Stomach smooth muscle (tissue), 2 donors: ENCODE results near the gene BEGAIN.
"Not testable (repeated sequence)": the region's sequence is repeated elsewhere in the genome, so short reads cannot be mapped to it uniquely, and the experiment has no call there.

Experiments used
- H3K27ac ChIP-seq: one replicate; pipeline ENCODE4 v1.7.0; 2013; ENCODE audit warnings: mild to moderate bottlenecking, low read length, inconsistent platforms
- H3K27me3 ChIP-seq, 2 donors: one replicate each; pipeline ENCODE4 v1.7.0; 2013; ENCODE audit warnings: low read length in 2 of 2; ENCODE audit not compliant: insufficient read depth in 2 of 2, control insufficient read depth in 1 of 2
- H3K36me3 ChIP-seq, 2 donors: one replicate each; pipeline ENCODE4 v1.7.0; 2013; ENCODE audit warnings: low read length in 2 of 2; ENCODE audit not compliant: control insufficient read depth in 2 of 2, insufficient read depth in 2 of 2
- H3K4me1 ChIP-seq: one replicate; pipeline ENCODE4 v1.7.0; 2013; ENCODE audit warnings: low read length; ENCODE audit not compliant: control insufficient read depth, insufficient read depth
- H3K4me3 ChIP-seq, 2 donors: one replicate each; pipeline ENCODE4 v1.7.0; 2013; ENCODE audit warnings: low read length in 2 of 2
- H3K9ac ChIP-seq, 2 donors: one replicate each; pipeline ENCODE4 v1.7.0; 2013; ENCODE audit warnings: low read length in 2 of 2, mild to moderate bottlenecking in 1 of 2
- H3K9me3 ChIP-seq, 2 donors: one replicate each; pipeline ENCODE4 v1.7.0; 2013; ENCODE audit warnings: low read length in 2 of 2; ENCODE audit not compliant: control insufficient read depth in 2 of 2
- donor health status: healthy.
- donor health status: Pancreatic carcinoma.

Gene BEGAIN

DNA sequence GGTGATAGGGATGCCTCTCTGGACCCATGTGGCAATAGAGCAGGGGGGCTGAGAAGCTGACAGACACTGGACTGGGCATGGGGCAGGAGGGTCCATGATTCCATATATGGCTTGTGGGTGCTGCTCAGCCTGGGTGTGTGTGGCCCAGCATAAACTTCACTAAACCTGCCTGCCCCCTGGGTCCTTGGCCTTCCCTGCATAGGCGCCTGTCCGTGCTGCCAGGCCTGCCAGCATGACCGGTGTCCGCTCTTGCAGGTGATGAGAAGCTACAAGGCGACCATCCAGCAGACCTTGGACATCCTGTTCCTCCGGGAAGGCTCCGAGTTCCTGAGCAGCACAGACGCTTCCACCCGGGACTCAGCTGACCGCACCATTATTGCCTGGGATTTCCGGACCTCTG, 61.6 kb downstream of the BEGAIN start:
- H3K36me3 ChIP-seq, result peaks cover 10 to 20% of the 10 kb centered on the region in 2 donors

GRCh38 chr14:100524933-100525243, 62.3 kb downstream of the BEGAIN start:
- H3K27me3 ChIP-seq, result no peaks in the 10 kb centered on the region
- H3K27ac ChIP-seq, result no peak overlapping the region
- H3K4me1 ChIP-seq, result no peaks in the 10 kb centered on the region
- H3K9ac ChIP-seq, result no peak overlapping the region
- no peak overlapping the region for H3K4me3 ChIP-seq
- H3K36me3 ChIP-seq, result peaks cover 10 to 16% of the 10 kb centered on the region in 2 donors
- H3K9me3 ChIP-seq, result no peaks in the 10 kb centered on the region

More for the DNA sequence above, 61.6 kb downstream of the BEGAIN start:
- Histone ChIP-seq H3K4me1 (no peaks in the 10 kb centered on the region), H3K27me3 (no peaks in the 10 kb centered on the region), H3K9ac (no peak overlapping the region), H3K9me3 (no peaks in the 10 kb centered on the region), H3K4me3 (no peak overlapping the region), H3K27ac (no peak overlapping the region)

DNA sequence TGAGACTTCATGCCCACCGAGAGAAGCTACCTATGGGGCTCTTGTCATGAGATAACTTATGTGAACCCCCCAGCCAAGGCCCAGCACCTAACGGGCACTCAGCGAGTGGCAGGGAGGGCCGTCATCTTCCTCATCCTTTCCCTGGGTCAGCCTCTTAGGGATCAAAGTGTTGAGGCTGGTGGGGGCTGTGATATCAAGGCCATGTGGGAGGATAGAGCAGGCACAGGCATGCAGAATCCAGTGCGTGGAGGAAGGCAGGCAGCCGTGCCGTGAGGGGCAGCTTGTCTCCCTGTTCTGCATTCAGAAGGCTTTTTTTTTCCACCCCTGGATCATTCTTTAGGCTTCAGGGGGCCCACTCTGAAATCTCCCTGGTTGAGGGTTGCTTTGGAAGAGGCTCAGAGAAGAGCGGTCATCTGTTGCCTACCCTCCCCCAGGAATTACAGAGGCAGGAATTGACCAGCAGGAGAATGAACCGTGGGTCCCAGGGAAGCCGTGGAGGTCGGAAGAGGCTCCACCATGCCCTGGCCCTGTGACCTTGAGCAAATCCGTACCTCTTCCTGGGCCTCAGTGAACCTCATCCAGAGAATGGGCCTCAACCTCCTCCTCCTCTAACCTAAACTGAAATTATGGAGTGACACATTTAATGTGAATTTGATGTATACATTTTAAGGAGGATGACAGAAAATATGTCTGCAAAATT, 62.8 kb downstream of the BEGAIN start:
- no peaks in the 10 kb centered on the region for H3K27me3 ChIP-seq
- H3K9ac ChIP-seq, result no peak overlapping the region
- H3K27ac ChIP-seq, result no peak overlapping the region
- no peak overlapping the region for H3K4me3 ChIP-seq
- H3K9me3 ChIP-seq, result no peaks in the 10 kb centered on the region
- no peaks in the 10 kb centered on the region for H3K4me1 ChIP-seq
- peaks cover 10 to 14% of the 10 kb centered on the region in 2 donors for H3K36me3 ChIP-seq

- Histone ChIP-seq H3K36me3 (peaks cover 10 to 12% of the 10 kb centered on the region in 2 donors), H3K4me3 (no peak overlapping the region)
These were observed 63.4 kb downstream of the BEGAIN start for GRCh38 chr14:100523843-100524169.

GRCh38 chr14:100523131-100523842, 63.9 kb downstream of the BEGAIN start:
- no peaks in the 10 kb centered on the region for H3K27me3 ChIP-seq
- H3K27ac ChIP-seq, result no peak overlapping the region
- H3K4me1 ChIP-seq, result no peaks in the 10 kb centered on the region
- no peaks in the 10 kb centered on the region for H3K9me3 ChIP-seq
- no peak overlapping the region for H3K4me3 ChIP-seq
- peaks cover 10 to 12% of the 10 kb centered on the region in 2 donors for H3K36me3 ChIP-seq
- no peak overlapping the region for H3K9ac ChIP-seq

More at GRCh38 chr14:100523843-100524169, 63.4 kb downstream of the BEGAIN start:
- Histone ChIP-seq H3K27me3 (no peaks in the 10 kb centered on the region), H3K4me1 (no peaks in the 10 kb centered on the region), H3K9me3 (no peaks in the 10 kb centered on the region), H3K27ac (no peak overlapping the region), H3K9ac (no peak overlapping the region)

- Histone ChIP-seq H3K27me3 (no peaks in the 10 kb centered on the region), H3K27ac (no peak overlapping the region), H3K9me3 (no peaks in the 10 kb centered on the region), H3K9ac (no peak overlapping the region), H3K4me1 (no peaks in the 10 kb centered on the region), H3K36me3 (peaks cover 10 to 12% of the 10 kb centered on the region in 2 donors), H3K4me3 (no peak overlapping the region)
These were observed 64.6 kb downstream of the BEGAIN start for GRCh38 chr14:100522616-100523099.

DNA sequence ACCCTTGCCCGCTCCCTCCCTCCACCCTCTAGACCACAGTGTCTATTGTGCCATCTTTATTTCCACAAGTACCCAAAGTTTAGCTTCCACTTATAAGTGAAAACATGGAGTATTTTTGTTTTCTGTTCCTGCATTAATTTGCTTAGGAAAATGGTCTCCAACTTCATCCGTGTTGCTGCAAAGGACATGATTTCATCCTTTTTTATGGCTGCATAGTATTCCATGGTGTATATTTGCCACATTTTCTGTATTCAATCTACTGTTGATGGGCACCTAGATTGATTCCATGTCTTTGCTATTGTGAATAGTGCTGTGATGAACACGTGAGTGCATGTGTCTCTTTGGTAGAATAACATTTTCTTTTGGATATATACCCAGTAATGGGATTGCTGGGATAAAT, 81.2 kb downstream of the BEGAIN start:
- H3K4me1 ChIP-seq, result not testable (repeated sequence)

DNA sequence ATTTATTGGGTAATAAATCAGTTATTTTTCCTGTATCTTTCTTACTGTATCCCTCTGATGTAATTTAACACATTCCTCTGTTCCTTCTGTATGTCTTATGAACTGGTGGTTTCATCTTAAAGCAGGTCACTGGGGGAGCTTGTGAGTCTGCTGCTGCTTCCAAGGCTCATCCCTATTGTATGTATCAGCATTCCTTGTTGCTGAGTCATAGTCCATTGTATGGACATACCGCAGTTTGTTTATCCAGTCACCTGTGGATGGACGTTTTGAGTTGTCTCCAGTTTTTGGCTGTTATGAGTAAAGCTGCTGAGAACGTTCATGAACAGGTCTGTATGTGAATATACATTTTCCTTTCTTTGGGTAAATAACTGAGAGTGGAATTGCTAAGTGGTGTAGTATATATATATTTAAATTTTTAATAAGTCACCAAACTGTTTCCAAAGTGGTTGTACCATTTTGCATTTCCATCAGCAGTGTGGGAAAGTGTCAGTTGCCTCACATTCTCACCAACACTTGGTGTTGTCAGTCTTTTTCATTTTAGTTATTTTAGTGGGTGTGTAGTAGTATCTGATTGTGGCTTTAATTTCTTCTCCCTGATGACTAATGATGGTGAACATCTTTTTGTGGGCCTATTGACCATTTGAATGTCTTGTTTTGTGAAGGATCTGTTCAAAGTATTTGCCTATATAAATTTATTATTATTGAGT, 82.7 kb downstream of the BEGAIN start:
- peaks cover 0 to 12% of the 10 kb centered on the region in 2 donors for H3K9me3 ChIP-seq
- no peak overlapping the region for H3K27ac ChIP-seq
- no peaks in the 10 kb centered on the region for H3K4me1 ChIP-seq
- no peaks in the 10 kb centered on the region for H3K36me3 ChIP-seq
- H3K27me3 ChIP-seq, result no peaks in the 10 kb centered on the region
- no peak overlapping the region for H3K4me3 ChIP-seq
- no peak overlapping the region for H3K9ac ChIP-seq

More for the DNA sequence above, 81.2 kb downstream of the BEGAIN start:
- not testable (repeated sequence) for H3K27ac ChIP-seq, H3K36me3 ChIP-seq, H3K27me3 ChIP-seq, H3K9ac ChIP-seq, H3K4me3 ChIP-seq
- peaks cover 0 to 12% of the 10 kb centered on the region in 2 donors for H3K9me3 ChIP-seq

DNA sequence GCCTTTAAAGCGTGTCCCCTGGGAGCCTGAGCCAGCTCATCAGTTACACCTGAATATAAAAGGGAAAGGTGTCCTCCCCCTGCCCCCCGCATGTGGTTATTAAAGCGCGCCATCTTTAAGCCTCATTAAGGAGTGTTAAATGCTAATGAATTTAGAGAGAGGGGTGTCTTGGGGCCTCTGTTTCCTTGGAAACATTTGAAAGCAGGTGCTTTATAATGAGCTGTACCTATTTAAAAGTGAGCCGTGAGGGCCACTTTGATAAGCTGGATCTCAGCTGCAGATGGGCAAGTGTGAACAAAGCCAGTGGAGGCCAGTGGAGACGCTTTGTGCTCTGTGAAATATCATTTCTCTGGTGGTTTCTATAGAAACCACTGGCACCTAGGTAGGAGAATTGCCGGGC, 84.0 kb downstream of the BEGAIN start:
- Histone ChIP-seq H3K9ac (no peak overlapping the region), H3K4me3 (no peak overlapping the region), H3K9me3 (peaks cover 0 to 12% of the 10 kb centered on the region in 2 donors), H3K4me1 (no peaks in the 10 kb centered on the region), H3K27ac (no peak overlapping the region), H3K27me3 (no peaks in the 10 kb centered on the region), H3K36me3 (no peaks in the 10 kb centered on the region)

- Histone ChIP-seq H3K27ac (no peak overlapping the region), H3K36me3 (no peaks in the 10 kb centered on the region), H3K9ac (no peak overlapping the region), H3K4me3 (no peak overlapping the region), H3K27me3 (no peaks in the 10 kb centered on the region), H3K9me3 (peaks cover 0 to 12% of the 10 kb centered on the region in 2 donors), H3K4me1 (no peaks in the 10 kb centered on the region)
These were observed 84.5 kb downstream of the BEGAIN start for GRCh38 chr14:100502622-100503220.
